SK-N-DZ (cell line): Measurements from ENCODE around the gene PEX3.

Experiments
- DNase-seq: peaks from one replicate; pipeline ENCODE4 v3.0.0-alpha.2; 2015; ENCODE audit warnings: low spot score
- small RNA-seq, 2 experiments: library from RNA; depleted of rRNA; stranded (forward); fragments of <200 nt; gene quantifications; one replicate each; pipeline ENCODE3, GENCODE V24; 2014

Gene PEX3

DNA sequence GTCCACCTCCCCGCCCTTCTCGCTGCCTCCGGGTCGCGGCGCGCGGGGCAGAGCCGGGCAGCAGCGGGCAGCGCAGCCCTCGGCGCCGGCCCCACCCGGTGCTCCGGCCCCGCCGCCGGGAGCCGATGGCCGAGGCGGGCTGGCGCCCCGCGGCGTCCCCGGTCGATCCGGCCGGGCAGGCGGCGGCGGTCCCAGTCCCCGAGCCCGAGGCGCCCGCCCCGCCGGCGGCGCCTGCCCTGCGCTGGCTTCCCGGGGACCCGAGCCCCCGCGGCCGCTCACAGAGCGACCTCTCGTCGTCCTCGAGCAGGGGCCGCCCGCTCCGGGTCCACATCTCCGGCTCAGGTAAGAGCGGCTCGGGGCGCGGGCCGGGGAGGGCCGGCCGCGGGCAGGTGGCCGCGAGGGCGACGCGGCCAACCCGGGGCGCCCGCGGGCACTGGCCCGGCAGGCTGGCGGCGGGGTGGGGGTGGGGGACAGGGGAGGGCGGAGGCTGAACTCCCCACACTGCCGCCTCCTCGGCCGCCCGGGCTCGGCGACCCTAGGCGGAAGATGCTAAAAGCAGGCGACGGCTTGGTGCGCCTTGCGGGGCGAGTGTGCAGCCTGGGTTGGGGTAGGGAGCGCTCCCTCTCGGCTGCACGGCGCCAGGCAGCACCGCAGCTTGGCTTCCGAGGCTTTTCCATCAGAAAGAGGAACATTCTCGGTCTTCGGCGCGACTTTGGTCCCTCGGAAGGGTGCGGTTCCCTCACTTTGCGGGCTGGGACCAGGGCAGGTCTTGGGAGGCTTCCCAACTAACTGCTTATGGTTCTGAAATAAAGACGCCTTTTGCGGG is 86.5 kb downstream of the PEX3 start:
- DNase-seq, result peak; percentile 53

DNA sequence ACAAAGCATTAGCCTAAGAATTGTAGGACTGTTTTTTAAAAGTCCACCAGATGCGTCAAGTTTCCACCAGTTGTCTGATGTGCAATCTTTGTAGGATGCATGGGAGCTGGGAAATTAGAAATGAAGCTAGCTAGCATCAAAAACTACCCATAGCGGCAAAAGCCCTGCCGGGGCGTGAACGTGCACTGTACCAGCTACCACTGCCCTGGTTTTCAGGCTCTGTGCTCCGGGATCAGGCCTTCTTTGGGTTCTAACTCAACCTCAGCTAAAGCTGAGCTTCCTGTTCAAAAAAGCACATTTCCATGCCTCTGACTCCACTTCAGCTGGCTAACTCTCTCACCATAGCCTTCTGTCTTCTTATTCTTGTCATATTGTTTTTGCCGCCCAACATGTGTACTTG is 87.8 kb downstream of the PEX3 start:
- DNase-seq, result no peak

DNA sequence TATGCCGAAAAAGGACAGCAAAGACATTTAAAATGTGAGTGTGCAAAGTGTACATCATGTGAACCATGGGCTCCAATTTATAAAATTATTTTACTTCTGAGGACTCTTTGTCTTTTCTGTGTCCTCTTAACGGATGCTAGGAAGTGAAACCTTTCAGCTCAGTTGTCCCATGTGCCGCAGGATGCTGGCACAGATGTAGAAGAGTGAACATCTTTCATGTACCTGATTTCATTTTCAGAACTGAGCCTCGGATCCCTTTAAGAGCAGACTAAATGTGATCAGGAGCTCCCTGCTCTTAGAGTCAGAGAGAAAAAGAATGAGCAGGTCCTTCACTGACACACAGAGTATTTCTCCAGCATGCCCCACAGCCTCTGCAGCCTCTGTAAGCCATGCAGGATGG is 88.5 kb downstream of the PEX3 start:
- no peak for DNase-seq

- DNase-seq, result no peak
Observed at GRCh38 chr6:143539734-143540133, 89.1 kb downstream of the PEX3 start.

GRCh38 chr6:143540192-143540591 is 89.6 kb downstream of the PEX3 start:
- DNase-seq, result no peak

Small RNA genes lying within 50 kb of the gene (small RNA-seq; reads per million reads assigned to genes)
- 0.16 to 2.1 reads per million in 2 experiments for gene RNA5SP221
